A549 (cell line): ENCODE results near the gene ANKRD9. TPM values are rescaled to one million over a fixed set of nuclear protein-coding genes. Genes with fewer than 3 reads are reported as not detected.

Source experiments
- polyA plus RNA-seq, 4 experiments: library from polyadenylated mRNA; depleted of rRNA in 3 of 4; stranded (reverse); fragments of >200 nt; fragmentation: RNase III in 1 of 4; extraction: RNeasy Plus Mini Kit Qiagen cat#74134 plus additional on column Dnase treatment in 1 of 4; gene quantifications; 2 replicates in 3 of 4; 3 replicates in 1 of 4; pipeline ENCODE4 v1.2.3, GENCODE V29; 2011 to 2017
- small RNA-seq, 6 experiments: library from RNA; depleted of rRNA; stranded (forward); fragments of <200 nt; gene quantifications; one replicate each; pipeline ENCODE3, GENCODE V24; 2012

Gene ANKRD9
- polyA plus RNA-seq, 2 of the 4 experiments (the other 2 are of a cell fraction) = 6.3 to 11.8 TPM

Small RNA genes within 50 kb of the gene (small RNA-seq; reads per million reads assigned to genes)
- 0 reads per million in 6 experiments for gene MIR4309

Other genes starting within 250 kb of the ANKRD9 start
- 10.4 and 12.6 TPM in 2 replicates for gene MOK, start 204.6 kb downstream of the ANKRD9 start, polyA plus RNA-seq (2011; rRNA removed)
- gene MOK, start 204.6 kb downstream of the ANKRD9 start, polyA plus RNA-seq (2017; fragmentation: RNase III; extraction: RNeasy Plus Mini Kit Qiagen cat#74134 plus additional on column Dnase treatment) = 18.5 to 25.1 TPM (median 19.3 TPM) in 3 replicates
- 8.5 and 10.8 TPM in 2 replicates for gene ZNF839, start 190.0 kb downstream of the ANKRD9 start, polyA plus RNA-seq (2011; rRNA removed)
- gene ZNF839, start 190.0 kb downstream of the ANKRD9 start, polyA plus RNA-seq (2017; fragmentation: RNase III; extraction: RNeasy Plus Mini Kit Qiagen cat#74134 plus additional on column Dnase treatment) = 6.0 to 7.9 TPM (median 7.2 TPM) in 3 replicates
- 60.8 and 74.6 TPM in 2 replicates for gene CINP, start 146.9 kb downstream of the ANKRD9 start, polyA plus RNA-seq (2011; rRNA removed)
- 59.9 to 67.4 TPM (median 61.8 TPM) in 3 replicates for gene CINP, start 146.9 kb downstream of the ANKRD9 start, polyA plus RNA-seq (2017; fragmentation: RNase III; extraction: RNeasy Plus Mini Kit Qiagen cat#74134 plus additional on column Dnase treatment)
- 7.6 and 10.5 TPM in 2 replicates for gene TECPR2, start 146.8 kb downstream of the ANKRD9 start, polyA plus RNA-seq (2011; rRNA removed)
- gene TECPR2, start 146.8 kb downstream of the ANKRD9 start, polyA plus RNA-seq (2017; fragmentation: RNase III; extraction: RNeasy Plus Mini Kit Qiagen cat#74134 plus additional on column Dnase treatment) = 5.6 to 5.9 TPM (median 5.7 TPM) in 3 replicates
- 24.7 and 25.5 TPM in 2 replicates for gene RCOR1, start 82.9 kb upstream of the ANKRD9 start, polyA plus RNA-seq (2011; rRNA removed)
- gene RCOR1, start 82.9 kb upstream of the ANKRD9 start, polyA plus RNA-seq (2017; fragmentation: RNase III; extraction: RNeasy Plus Mini Kit Qiagen cat#74134 plus additional on column Dnase treatment) = 16.4 to 17.7 TPM (median 17.1 TPM) in 3 replicates